GM15510 (cell line): ENCODE data around the gene SLC5A2.

ENCODE experiments used
- POLR2A ChIP-seq: IDR thresholded peaks from 3 replicates; pipeline ENCODE4 v1.6.1; 2011; ENCODE audit warnings: borderline replicate concordance; ENCODE audit not compliant: insufficient read length; ENCODE audit errors: extremely low read depth

Gene SLC5A2

GRCh38 chr16:31480851-31481536 lies 1.9 kb upstream of the SLC5A2 start:
- TF ChIP-seq POLR2A: no peak

- TF ChIP-seq POLR2A: no peak
Observed at GRCh38 chr16:31484491-31485171, 1.7 kb downstream of the SLC5A2 start.

GRCh38 chr16:31485571-31485970 lies 2.6 kb downstream of the SLC5A2 start:
- no peak for TF ChIP-seq POLR2A

- TF ChIP-seq POLR2A: no peak
Observed at GRCh38 chr16:31486045-31486444, 3.1 kb downstream of the SLC5A2 start.

GRCh38 chr16:31487071-31487719 lies 4.3 kb downstream of the SLC5A2 start:
- no peak for TF ChIP-seq POLR2A

GRCh38 chr16:31487720-31488467 lies 5.0 kb downstream of the SLC5A2 start:
- TF ChIP-seq POLR2A: peak; percentile 15

- no peak for TF ChIP-seq POLR2A
Observed at GRCh38 chr16:31488468-31489297, 5.8 kb downstream of the SLC5A2 start.

GRCh38 chr16:31489298-31489564 lies 6.3 kb downstream of the SLC5A2 start:
- TF ChIP-seq POLR2A: no peak

GRCh38 chr16:31489616-31490584 lies 7.0 kb downstream of the SLC5A2 start:
- TF ChIP-seq POLR2A: no peak

GRCh38 chr16:31491778-31492418 lies 9.0 kb downstream of the SLC5A2 start:
- TF ChIP-seq POLR2A: no peak

- no peak for TF ChIP-seq POLR2A
Observed at GRCh38 chr16:31493506-31494125, 10.7 kb downstream of the SLC5A2 start.

GRCh38 chr16:31496670-31497069 lies 13.7 kb downstream of the SLC5A2 start:
- no peak for TF ChIP-seq POLR2A
